Putamen (tissue), 1 donor: ENCODE data around the gene ZBTB20.
"Not testable (repeated sequence)": the region's sequence is repeated elsewhere in the genome, so short reads cannot be mapped to it uniquely, and the experiment has no call there.

ENCODE experiments used
- DNase-seq: peaks from one replicate; pipeline ENCODE4 v3.0.0-alpha.2; 2016; ENCODE audit warnings: low spot score

ZBTB20 gene

GRCh38 chr3:114831861-114832260 is 315.2 kb downstream of the ZBTB20 start:
- DNase-seq = no peak

GRCh38 chr3:114830652-114831051 is 316.4 kb downstream of the ZBTB20 start:
- DNase-seq = no peak

- no peak for DNase-seq
These were observed 317.3 kb downstream of the ZBTB20 start for GRCh38 chr3:114829783-114830182.

- peak; percentile 72 for DNase-seq
These were observed 319.6 kb downstream of the ZBTB20 start for GRCh38 chr3:114827495-114827894.

GRCh38 chr3:114824014-114824413 is 323.1 kb downstream of the ZBTB20 start:
- no peak for DNase-seq

GRCh38 chr3:114823061-114823460 is 324.0 kb downstream of the ZBTB20 start:
- DNase-seq = no peak

GRCh38 chr3:114816052-114816451 is 331.0 kb downstream of the ZBTB20 start:
- no peak for DNase-seq

- DNase-seq = not testable (repeated sequence)
These were observed 334.4 kb downstream of the ZBTB20 start for GRCh38 chr3:114812541-114813238.

- no peak for DNase-seq
These were observed 337.2 kb downstream of the ZBTB20 start for GRCh38 chr3:114809668-114810413.

GRCh38 chr3:114804099-114804498 is 343.0 kb downstream of the ZBTB20 start:
- no peak for DNase-seq

- DNase-seq = no peak
These were observed 343.9 kb downstream of the ZBTB20 start for GRCh38 chr3:114803042-114803695.

- no peak for DNase-seq
These were observed 346.6 kb downstream of the ZBTB20 start for GRCh38 chr3:114800272-114801031.

GRCh38 chr3:114799816-114800215 is 347.3 kb downstream of the ZBTB20 start:
- DNase-seq = no peak

GRCh38 chr3:114796796-114797195 is 350.3 kb downstream of the ZBTB20 start:
- no peak for DNase-seq

- no peak for DNase-seq
These were observed 352.0 kb downstream of the ZBTB20 start for GRCh38 chr3:114794894-114795630.

- no peak for DNase-seq
These were observed 354.7 kb downstream of the ZBTB20 start for GRCh38 chr3:114792159-114792918.

GRCh38 chr3:114790752-114791151 is 356.3 kb downstream of the ZBTB20 start:
- no peak for DNase-seq

- DNase-seq = no peak
These were observed 357.3 kb downstream of the ZBTB20 start for GRCh38 chr3:114789803-114790202.

GRCh38 chr3:114775395-114775794 is 371.7 kb downstream of the ZBTB20 start:
- no peak for DNase-seq

- no peak for DNase-seq
These were observed 376.2 kb downstream of the ZBTB20 start for GRCh38 chr3:114770874-114771273.

GRCh38 chr3:114764056-114764492 is 383.0 kb downstream of the ZBTB20 start:
- DNase-seq = no peak
